GOT3 (cell line): ENCODE data around the gene HHEX.
"Not testable (repeated sequence)": the region's sequence is repeated elsewhere in the genome, so short reads cannot be mapped to it uniquely, and the experiment has no call there.

Experiments
- DNase-seq: peaks from one replicate; lab custom pipeline; 2025; ENCODE audit warnings: mixed read lengths; lab: John Stamatoyannopoulos, UW

The HHEX gene

GRCh38 chr10:92689663-92690210 is at the start of gene HHEX:
TSS of gene HHEX (plus strand) at chr10:92689955. CDS start at chr10:92689987, 32 bp downstream.
- peak; percentile 7 for DNase-seq

- no peak for DNase-seq
Observed at GRCh38 chr10:92640107-92640506, 49.6 kb upstream of the HHEX start.

GRCh38 chr10:92641492-92641891 is 48.3 kb upstream of the HHEX start:
- DNase-seq: no peak

- no peak for DNase-seq
Observed at GRCh38 chr10:92644921-92645320, 44.8 kb upstream of the HHEX start.

- not testable (repeated sequence) for DNase-seq
Observed at GRCh38 chr10:92650864-92651263, 38.9 kb upstream of the HHEX start.

- no peak for DNase-seq
Observed at GRCh38 chr10:92655426-92655825, 34.3 kb upstream of the HHEX start.

- DNase-seq: no peak
Observed at GRCh38 chr10:92656266-92656961, 33.3 kb upstream of the HHEX start.

- DNase-seq: no peak
Observed at GRCh38 chr10:92657024-92657423, 32.7 kb upstream of the HHEX start.

- DNase-seq: no peak
Observed at GRCh38 chr10:92662848-92663247, 26.9 kb upstream of the HHEX start.

GRCh38 chr10:92664322-92664721 is 25.4 kb upstream of the HHEX start:
- no peak for DNase-seq

GRCh38 chr10:92667078-92667477 is 22.7 kb upstream of the HHEX start:
- no peak for DNase-seq

- no peak for DNase-seq
Observed at GRCh38 chr10:92677708-92678107, 12.0 kb upstream of the HHEX start.

GRCh38 chr10:92678206-92678605 is 11.5 kb upstream of the HHEX start:
- no peak for DNase-seq

GRCh38 chr10:92681306-92681834 is 8.4 kb upstream of the HHEX start:
- no peak for DNase-seq

- DNase-seq: no peak
Observed at GRCh38 chr10:92688573-92688926, 1.2 kb upstream of the HHEX start.

- no peak for DNase-seq
Observed at GRCh38 chr10:92688927-92689662, 660 bp upstream of the HHEX start.

GRCh38 chr10:92690211-92690914 is 608 bp downstream of the HHEX start:
- DNase-seq: peak; percentile 17

GRCh38 chr10:92690915-92691590 is 1.3 kb downstream of the HHEX start:
- DNase-seq: no peak

GRCh38 chr10:92691591-92692079 is 1.9 kb downstream of the HHEX start:
- DNase-seq: no peak

GRCh38 chr10:92692080-92692671 is 2.4 kb downstream of the HHEX start:
- no peak for DNase-seq
